Measurements from ENCODE around the gene LYST. TPM values are rescaled to one million over a fixed set of nuclear protein-coding genes. Genes with fewer than 3 reads are reported as not detected.

LYST gene
- total RNA-seq, 2 donors from 2014 or later, result 21.9 to 41.7 TPM

DNA sequence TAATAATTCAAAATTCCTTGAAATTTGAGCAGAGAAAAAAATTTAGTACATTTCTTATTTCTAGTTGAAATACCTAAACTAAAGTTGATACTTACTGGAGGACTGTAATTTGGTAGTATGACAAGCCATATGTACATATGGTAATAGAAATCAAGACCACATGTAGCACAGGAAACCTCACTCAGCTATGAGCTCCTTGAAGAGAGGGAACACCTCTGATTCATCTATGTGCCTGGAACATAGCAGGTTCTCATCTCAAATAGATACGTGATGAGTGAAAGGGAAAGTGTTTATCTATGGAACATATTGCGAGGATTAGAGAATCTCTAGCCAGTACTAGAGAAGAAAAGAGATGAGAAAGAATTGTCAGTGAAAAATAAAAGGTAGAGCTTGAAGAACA is 169.2 kb downstream of the LYST start:
- TF ChIP-seq, protein P1, sequence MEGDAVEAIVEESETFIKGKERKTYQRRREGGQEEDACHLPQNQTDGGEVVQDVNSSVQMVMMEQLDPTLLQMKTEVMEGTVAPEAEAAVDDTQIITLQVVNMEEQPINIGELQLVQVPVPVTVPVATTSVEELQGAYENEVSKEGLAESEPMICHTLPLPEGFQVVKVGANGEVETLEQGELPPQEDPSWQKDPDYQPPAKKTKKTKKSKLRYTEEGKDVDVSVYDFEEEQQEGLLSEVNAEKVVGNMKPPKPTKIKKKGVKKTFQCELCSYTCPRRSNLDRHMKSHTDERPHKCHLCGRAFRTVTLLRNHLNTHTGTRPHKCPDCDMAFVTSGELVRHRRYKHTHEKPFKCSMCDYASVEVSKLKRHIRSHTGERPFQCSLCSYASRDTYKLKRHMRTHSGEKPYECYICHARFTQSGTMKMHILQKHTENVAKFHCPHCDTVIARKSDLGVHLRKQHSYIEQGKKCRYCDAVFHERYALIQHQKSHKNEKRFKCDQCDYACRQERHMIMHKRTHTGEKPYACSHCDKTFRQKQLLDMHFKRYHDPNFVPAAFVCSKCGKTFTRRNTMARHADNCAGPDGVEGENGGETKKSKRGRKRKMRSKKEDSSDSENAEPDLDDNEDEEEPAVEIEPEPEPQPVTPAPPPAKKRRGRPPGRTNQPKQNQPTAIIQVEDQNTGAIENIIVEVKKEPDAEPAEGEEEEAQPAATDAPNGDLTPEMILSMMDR (IDR thresholded peaks at IDR 0.05), result no peak
- TF ChIP-seq POLR2A (IDR thresholded peaks at IDR 0.05) (no peak), POLR2AphosphoS5 (IDR thresholded peaks at IDR 0.05) (no peak)

DNA sequence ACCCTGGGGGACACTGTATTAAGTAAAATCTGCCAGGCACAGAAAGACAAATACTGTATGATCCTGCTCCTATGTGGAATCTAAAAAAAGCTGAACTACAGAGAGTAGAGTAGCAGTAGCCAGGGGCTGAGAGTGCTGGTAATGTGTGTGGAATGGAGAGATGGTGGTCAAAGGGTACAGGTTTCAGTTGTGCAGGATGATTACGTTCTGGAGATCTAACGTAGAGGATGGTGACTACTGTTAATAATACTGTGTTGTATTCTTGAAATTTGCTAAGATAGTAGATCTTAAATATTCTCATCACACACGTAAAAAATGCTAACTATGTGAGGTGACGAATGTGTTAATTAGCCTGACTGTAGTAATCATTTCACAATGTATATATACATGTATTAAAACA is 177.3 kb downstream of the LYST start:
- no peaks in the 10 kb centered on the region for H3K27me3 ChIP-seq (replicated peaks; ENCODE audit: insufficient read depth)
- H3K4me3 ChIP-seq, result no peak overlapping the region
- H3K27ac ChIP-seq, result no peak overlapping the region
- intact Hi-C loops (cut with DNase I), result no loop called here
- H3K4me1 ChIP-seq (replicated peaks), result no peaks in the 10 kb centered on the region
- TF ChIP-seq POLR2A (IDR thresholded peaks at IDR 0.05), result no peak
- TF ChIP-seq, protein P1 (IDR thresholded peaks at IDR 0.05), result no peak
- no peak for TF ChIP-seq POLR2AphosphoS5 (IDR thresholded peaks at IDR 0.05)
- DNase-seq (ENCODE audit: low spot score), result no peak
- no peaks in the 10 kb centered on the region for H3K9me3 ChIP-seq
- WGBS, result 92% methylated on average over 4 of the region's 4 CpGs
- no peaks in the 10 kb centered on the region for H3K36me3 ChIP-seq

More for the DNA sequence above, 169.2 kb downstream of the LYST start:
- Histone ChIP-seq H3K27ac (no peak overlapping the region), H3K9me3 (no peaks in the 10 kb centered on the region), H3K4me1 (replicated peaks) (no peaks in the 10 kb centered on the region), H3K4me3 (no peak overlapping the region), H3K27me3 (replicated peaks; ENCODE audit: insufficient read depth) (no peaks in the 10 kb centered on the region), H3K36me3 (no peaks in the 10 kb centered on the region)
- intact Hi-C loops (cut with DNase I), result no loop called here
- DNase-seq (ENCODE audit: low spot score), result no peak
- WGBS, result 91% methylated on average over 2 of the region's 2 CpGs

DNA sequence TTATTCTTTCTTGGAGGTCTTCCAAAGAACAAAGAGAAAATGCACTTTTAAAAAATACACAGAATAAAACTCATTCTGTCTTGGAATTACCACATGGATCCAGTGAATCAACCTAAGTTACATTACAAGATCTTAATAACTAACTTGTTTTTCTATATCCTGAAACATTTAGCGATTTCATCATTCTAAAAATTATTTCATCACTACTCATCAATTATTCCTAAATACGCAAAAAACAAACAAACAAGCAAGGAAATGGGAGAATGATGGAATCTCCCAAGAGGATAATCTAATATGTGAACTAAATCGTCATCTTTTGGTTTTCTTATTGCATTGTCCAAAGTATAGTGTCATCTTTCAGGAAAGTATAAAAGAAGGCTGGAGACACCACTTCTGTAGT is 178.6 kb downstream of the LYST start:
- Histone ChIP-seq H3K27me3 (replicated peaks; ENCODE audit: insufficient read depth) (no peaks in the 10 kb centered on the region), H3K27ac (no peak overlapping the region), H3K4me3 (no peak overlapping the region), H3K4me1 (replicated peaks) (no peaks in the 10 kb centered on the region), H3K9me3 (no peaks in the 10 kb centered on the region), H3K36me3 (no peaks in the 10 kb centered on the region)
- WGBS, result 95% methylated on average over 3 of the region's 3 CpGs
- intact Hi-C loops (cut with DNase I), result no loop called here
- no peak for DNase-seq (ENCODE audit: low spot score)
- TF ChIP-seq POLR2A (IDR thresholded peaks at IDR 0.05) (no peak), POLR2AphosphoS5 (IDR thresholded peaks at IDR 0.05) (no peak)
- TF ChIP-seq, protein P1 (IDR thresholded peaks at IDR 0.05), result no peak

DNA sequence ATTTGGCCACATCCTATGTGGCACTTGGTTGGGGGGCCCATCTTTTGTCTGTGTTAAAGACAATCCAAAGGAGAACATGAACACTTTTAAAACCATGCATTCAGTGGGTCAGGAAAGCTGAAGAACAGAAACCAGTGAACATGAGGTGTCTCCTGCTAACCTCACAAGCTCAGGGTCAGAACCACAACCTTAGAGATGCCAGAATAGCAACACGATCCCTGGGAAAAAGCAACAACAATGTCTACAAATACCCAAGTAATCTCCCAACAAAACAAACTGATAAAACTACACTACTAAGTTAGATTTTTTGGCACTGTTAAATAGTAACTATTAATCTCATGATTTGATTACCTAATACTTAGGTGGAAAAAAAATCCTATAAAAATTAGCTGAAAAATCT is 183.1 kb downstream of the LYST start:
- 80% methylated on average over 1 of the region's 1 CpG for WGBS
- intact Hi-C loops (cut with DNase I), result no loop called here

DNA sequence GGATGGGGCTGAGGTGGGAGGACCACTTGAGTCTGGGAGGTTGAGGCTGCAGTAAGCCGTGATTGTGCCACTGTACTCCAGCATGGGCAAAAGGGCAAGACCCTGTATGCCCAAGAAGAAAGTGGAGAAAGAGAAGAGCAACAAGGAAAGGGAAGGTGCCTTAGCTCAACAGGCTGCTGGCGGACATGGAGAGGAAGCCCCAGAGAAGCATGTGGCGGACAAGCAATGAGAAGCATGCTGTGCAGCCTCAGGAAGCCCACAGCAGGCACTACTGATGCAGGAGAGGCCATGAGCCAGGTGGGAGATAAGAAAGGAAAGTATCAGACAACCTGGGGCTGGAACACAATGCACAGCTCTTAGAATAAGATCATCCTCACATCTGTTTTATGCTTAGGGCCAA is 184.5 kb downstream of the LYST start:
- no peak for DNase-seq (ENCODE audit: low spot score)
- intact Hi-C loops (cut with DNase I), result no loop called here
- H3K9me3 ChIP-seq, result no peaks in the 10 kb centered on the region
- H3K4me3 ChIP-seq, result no peak overlapping the region
- H3K36me3 ChIP-seq, result no peaks in the 10 kb centered on the region
- TF ChIP-seq POLR2A (IDR thresholded peaks at IDR 0.05), result no peak
- no peak for TF ChIP-seq POLR2AphosphoS5 (IDR thresholded peaks at IDR 0.05)
- TF ChIP-seq, protein P1 (IDR thresholded peaks at IDR 0.05), result no peak
- WGBS, result 98% methylated on average over 3 of the region's 3 CpGs
- no peaks in the 10 kb centered on the region for H3K4me1 ChIP-seq (replicated peaks)
- no peak overlapping the region for H3K27ac ChIP-seq
- no peaks in the 10 kb centered on the region for H3K27me3 ChIP-seq (replicated peaks; ENCODE audit: insufficient read depth)

More for the DNA sequence above, 183.1 kb downstream of the LYST start:
- H3K4me1 ChIP-seq (replicated peaks), result no peaks in the 10 kb centered on the region
- no peak for DNase-seq (ENCODE audit: low spot score)
- TF ChIP-seq POLR2AphosphoS5 (IDR thresholded peaks at IDR 0.05) (no peak), POLR2A (IDR thresholded peaks at IDR 0.05) (no peak)
- TF ChIP-seq, protein P1 (IDR thresholded peaks at IDR 0.05), result no peak
- H3K27ac ChIP-seq, result no peak overlapping the region
- H3K9me3 ChIP-seq, result no peaks in the 10 kb centered on the region
- no peaks in the 10 kb centered on the region for H3K27me3 ChIP-seq (replicated peaks; ENCODE audit: insufficient read depth)
- no peaks in the 10 kb centered on the region for H3K36me3 ChIP-seq
- H3K4me3 ChIP-seq, result no peak overlapping the region

Data from prostate gland (tissue), 2 donors.